Inflammatory macrophage treated with lipopolysaccharide for 4 hours (primary cell): ENCODE data around the gene PFDN1.

Experiments
- DNase-seq: peaks from one replicate; pipeline ENCODE4 v3.0.0-alpha.2; 2020

Gene PFDN1

DNA sequence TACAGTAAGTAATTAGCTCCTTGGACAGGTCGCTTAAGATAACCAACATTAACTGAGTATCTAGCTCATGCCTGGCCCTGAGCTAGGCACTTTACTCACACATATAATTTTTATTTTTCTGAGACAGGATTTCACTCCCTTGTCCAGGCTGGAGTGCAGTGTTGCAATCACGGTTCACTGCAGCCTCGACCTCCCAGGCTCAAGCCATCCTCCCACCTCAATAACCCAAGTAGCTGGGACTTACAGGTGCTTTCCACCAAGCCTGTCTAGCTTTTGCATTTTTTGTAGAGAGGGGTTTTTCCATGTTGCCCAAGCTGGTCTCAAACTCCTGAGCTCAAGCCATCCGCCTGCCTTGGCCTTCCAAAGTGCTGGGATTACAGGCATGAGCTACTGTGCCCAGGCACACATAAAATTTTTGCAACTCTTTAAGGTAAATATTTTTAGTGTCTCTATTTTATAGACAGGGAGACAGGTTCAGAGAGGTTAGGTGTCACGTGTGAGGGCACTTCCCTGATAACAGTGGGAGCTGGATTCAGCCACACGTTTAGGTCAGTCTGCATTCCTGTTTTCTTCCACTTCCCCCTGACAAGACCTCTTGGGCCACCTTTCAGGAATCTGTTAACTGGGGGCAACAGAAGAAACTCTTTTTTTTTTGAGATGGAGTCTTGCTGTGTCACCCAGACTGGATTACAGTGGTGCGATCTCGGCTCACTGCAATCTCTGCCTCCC, 25.3 kb upstream of the PFDN1 start:
- no peak for DNase-seq

DNA sequence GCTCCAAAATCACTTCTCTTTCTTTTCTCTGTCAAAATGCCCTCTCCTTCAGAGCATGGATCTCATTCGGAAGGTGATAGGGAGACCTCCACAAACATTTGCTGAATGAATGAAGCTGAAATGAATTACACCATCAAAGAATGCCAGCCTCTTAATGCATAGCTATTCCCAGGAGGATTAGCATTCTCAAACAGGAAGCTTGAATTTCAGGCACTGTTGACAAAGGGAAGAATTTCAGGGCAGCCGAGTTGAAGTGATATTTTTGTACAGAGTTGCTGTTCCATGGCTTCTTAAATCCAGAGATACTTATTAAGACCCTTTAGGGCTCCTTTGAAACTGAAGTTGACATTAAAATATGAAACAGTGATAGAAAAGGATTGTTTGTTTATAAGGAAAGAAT, 24.7 kb upstream of the PFDN1 start:
- no peak for DNase-seq

DNA sequence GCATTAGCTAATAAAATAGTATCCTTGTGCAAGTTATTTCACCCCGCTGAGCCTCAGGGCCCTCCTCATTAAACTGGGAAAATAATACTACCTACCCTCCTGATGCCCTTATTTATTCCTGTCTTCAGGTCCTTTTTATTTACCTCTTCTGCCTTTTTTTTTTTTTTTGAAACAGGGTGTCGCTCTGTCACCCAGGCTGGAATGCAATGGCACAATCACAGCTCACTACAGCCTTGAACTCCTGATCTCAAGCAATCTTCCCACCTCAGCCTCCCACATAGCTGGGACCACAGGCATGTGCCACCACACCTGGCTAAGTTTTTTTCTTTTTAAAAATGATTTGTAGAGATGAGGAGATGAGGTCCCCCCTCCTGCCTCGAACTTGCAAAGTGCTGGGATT, 22.6 kb upstream of the PFDN1 start:
- no peak for DNase-seq

DNA sequence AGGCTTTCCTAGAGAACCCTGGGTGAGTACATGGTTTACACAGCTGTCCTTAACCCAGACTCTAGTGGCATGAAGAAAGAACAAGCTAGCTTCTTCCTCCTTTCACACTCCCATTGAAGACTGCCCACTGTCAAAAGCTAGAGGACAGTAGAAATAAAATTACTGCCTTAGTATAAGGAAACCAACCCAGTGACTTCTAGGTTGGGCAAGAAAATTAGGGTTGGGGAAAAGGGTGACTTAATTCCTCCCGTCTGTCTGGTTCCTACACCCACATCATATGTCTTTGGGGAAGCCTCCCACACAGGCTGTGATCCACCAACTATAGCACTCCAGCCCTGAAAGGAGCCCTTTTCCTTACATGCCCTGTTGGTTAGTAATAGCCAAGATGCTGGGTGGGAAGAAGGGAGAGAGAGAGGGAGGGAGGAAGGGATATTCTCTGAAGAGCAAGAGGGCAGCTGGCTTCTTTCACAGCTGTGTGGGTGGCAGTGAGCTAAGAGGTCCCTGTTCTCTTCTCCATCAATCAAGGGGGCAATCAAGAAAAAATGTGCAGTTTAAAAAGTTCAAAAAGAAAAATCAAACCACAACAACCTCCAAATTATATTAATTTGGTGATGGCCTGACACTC, 21.8 kb upstream of the PFDN1 start:
- peak; percentile 99 for DNase-seq

DNA sequence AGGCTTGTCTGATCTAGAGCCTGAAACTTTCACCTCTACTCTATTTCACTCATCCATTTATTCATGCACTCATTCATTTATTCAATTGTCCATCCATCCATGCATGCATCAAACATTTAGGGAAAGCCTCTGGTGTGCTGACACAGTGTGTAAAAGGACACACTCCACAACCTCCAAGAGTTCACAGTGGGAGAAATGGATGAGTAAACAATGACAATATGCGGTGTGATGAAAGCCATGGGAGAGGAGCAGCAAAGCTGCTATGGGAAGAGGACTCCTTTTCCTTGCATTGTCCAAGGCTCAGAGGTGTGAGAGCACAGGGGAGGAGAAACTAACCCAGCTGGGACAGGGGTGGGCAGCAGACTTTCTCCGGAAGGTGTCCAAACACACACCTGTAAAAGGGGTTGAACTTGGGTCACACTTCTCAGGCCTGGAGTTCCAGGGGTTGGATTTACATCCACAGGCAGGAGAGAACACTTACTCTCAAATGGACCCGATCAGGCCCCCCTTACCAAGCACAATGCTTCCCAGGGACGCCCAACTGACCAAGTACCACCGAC, 21.2 kb upstream of the PFDN1 start:
- peak; percentile 66 for DNase-seq

DNA sequence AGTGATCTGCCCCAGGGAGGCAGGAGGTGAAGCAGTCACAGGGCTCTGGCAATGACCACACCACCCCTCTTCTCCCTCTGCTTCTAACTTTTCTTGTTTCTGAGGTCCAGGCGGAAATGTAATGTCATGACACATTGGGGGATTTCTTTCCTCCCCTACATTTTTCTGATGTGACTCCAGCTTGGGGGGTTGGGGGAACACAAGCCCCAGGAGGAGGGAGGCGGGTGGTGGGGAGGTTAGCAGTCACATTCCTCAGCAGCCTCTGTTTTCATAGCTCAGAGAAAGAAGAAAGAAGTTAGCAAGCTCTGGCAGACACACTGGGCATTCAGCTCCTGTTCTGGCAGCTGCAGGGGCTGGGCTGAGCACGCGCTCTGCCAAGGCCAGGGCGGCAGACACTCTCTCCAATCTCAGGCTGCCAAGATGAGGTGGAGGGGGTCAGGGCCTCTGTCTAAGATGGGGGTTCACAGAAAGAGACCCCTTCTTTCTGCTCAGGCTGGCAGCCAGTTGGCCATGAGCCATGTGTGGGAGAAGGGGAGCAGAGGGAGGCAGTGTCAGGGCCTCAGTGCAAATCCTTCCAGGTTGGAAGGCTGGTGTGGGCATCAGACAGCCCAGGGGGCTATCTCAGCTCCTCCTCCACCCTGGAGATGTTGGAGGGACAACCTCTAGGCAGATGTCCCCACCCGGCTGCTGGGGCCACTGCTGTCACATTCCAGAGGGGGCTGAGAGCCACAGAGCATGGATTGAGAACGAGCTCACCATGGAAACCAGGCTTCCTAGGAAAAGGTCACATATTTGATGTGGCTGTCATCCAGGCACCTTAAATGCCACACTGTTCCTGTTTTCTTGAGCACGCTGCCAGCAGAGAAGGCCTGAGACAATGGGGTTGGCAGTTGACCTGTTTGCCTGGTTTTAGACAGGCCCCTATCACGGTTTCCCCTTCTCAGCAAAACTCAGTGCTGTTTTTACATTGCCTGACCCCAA, 20.1 kb upstream of the PFDN1 start:
- peak; percentile 49 for DNase-seq

DNA sequence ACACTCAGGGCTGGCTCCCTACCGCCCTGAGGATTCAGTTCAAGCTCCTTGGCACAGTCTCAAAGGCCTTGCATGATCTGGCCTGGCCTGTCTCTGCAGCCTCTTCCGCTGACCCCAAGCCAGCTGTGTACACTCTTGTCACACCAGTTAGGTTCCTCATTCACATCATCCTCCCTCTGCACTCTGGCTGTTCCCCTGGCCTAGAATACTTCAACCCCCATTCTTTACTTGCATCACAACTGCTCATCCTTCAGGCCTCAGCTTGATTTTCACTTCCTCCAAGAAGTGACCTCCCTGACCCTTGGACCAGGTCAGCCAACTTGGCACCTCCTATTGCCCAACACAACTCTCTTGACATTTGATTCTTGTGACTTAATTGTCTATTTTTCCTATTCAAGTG, 18.9 kb upstream of the PFDN1 start:
- DNase-seq, result peak; percentile 98

DNA sequence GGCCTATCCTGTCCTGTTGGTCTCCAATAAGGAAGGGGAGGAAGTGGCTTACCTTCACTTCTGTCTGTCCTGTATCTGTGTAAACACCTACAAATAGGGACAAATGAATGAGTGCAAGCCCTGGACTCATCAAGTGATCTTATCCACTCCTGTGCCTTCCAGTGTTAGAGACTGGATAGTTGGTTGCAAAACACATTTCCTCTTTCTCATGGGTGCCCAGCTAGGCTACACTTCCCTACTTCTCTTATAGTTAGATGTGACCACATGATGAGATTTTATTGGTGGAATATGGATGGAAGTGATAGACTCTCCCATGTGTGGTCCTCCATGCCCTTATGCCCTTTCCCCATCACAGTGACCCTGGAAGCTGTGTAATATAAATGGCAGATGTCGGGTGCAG, 16.9 kb upstream of the PFDN1 start:
- peak; percentile 92 for DNase-seq

DNA sequence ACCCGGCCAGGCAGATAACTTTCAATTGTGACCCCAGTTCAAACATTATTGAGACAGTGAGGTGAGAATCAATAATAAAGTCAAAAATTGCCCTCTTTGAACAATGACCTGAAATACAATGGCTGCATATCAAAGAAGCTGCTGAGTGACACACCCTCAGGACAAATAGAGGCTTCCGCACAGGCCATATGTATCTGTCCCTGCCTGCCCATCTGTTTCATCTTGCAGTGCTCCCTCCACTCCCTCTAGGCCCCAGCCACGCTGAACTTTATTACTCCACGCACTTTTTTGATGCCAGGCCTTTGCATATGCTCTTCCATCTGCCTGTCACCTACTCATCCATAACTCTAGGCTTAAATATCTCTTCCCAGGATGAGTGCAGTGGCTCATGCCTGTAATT, 15.9 kb upstream of the PFDN1 start:
- no peak for DNase-seq

DNA sequence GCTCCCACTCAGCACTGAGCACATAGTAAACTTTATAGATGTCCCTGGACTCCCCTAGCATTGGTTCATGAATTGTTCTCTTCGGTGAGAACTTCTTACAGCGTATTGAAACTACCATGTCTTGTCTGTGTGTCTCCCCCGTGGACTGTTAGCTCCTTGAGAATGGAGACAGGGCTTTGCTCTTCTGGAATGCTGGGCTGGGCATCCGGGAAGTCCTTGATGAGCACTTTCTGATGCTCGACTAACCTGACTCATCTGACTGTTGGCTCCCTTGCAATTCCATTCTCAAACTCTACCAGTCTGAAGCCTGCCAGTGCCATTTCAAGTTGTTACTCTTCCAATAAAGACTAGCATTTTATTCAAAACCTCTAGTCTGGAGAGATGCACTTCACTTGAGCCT, 15.0 kb upstream of the PFDN1 start:
- DNase-seq, result no peak

DNA sequence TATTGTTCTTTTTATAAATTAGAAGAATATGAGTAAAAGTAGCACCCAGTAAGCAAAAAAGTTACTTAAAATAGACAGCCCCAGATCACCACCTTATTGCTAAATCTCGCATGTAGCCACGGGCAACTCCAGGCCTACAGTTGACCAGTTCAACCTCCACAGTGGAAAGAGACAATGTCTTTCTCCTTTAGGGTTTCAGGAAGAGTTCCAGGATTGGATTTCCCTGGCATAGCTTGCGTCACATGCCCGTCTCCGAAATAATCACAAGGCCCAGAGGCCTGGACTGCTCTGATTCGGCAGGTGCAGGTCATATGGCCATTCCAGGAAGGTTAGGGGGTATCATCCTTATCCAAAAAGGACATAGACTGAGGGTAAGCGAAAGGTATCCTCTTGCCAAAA, 9.9 kb upstream of the PFDN1 start:
- peak; percentile 31 for DNase-seq

DNA sequence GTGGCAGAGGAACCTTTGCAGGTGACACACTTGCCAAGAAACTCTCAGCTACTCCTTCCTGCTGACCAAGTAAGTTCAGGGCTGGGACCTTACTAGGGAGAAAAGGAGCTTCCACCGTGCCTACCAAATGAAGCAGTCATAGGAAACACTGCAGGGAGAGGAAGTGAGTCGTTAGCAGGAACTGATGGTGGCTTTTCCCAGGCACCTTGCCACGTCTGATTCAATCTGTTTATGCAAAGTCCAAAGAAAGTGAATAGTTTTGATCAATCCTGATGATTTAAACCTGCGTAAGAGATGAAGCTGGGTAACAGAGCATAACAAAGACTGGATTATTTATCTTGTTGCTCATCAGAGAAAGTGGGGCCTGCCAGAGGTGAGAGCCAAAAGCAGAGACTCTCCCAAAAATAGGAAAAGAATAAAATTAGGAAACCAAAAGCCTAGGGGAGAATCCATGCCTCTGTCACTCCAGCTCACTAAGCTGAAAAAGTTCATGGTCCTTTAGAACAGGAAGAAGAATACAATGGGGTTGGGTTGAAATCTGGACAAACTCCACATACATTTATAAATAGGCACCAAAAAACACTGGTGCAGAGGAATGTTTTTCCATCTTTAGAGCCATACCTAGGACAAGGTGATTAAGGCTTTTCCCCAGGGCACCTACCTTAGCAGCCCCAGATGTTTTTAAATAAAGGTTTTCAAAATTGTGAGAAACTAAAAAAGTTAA, 9.3 kb upstream of the PFDN1 start:
- DNase-seq, result peak; percentile 83

DNA sequence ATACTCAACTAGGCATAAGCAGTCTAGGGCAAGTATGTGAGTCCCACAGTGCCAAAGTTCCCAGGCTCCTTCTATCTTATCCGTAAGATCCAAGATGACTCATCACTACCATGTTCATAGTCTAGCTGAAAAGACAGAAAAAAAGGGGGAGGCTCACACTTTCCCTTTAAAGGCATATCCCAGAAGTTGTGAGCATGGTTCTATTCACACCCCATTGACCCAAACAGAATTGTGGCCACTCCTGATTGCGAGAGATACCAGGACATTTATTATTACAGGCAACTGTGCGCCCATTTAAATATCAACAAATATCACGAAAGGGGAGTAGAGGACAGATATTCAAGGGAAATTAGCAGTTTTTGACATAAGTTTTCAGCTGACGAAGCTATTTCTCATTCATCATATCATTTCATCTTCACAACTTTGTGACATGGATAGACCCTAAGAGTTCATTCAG, 8.1 kb upstream of the PFDN1 start:
- peak; percentile 29 for DNase-seq

DNA sequence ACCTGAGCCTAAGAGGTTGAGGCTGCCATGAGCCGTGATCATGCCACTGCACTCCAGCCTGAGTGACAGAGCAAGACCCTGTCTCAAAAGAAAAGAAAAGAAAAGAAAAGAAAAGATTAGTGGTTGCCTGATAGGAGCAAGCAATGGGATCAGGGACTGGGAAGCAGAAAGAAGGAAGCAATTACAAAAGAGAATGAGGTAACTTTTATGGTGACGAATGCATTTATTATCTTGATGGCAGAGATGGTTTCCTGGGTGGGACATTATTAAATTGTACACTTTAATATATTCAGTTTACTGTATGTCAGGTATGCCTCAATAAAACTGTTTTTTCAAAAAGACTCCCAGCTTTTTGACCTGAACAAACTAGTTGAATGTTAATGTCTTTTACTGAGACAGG, 7.5 kb upstream of the PFDN1 start:
- peak; percentile 64 for DNase-seq

DNA sequence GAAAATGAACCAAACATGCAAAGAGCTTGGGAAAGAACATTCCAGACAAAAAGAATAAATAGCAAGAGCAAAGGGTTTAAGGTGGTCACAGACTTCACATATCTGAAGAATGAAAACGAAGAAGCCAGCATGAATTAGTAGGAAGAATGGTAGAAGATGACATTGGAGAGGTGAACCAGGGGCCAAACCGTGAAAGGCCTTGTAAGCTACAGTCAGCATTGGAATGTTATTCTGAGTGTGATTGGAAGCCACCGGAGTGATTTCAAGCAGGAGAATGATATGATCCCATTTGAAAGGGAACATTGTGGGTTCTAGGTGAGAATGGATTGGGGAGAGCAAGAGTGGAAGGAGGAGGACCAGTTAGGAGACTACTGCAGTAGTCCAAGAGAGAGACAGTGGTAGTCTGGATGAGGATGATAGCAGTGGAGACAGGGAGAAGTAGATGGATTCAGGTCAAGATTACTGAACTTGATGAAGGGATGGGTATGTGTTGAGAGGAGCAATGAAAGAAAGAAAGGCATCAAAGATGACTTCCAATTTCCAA, 6.9 kb upstream of the PFDN1 start:
- DNase-seq, result no peak

DNA sequence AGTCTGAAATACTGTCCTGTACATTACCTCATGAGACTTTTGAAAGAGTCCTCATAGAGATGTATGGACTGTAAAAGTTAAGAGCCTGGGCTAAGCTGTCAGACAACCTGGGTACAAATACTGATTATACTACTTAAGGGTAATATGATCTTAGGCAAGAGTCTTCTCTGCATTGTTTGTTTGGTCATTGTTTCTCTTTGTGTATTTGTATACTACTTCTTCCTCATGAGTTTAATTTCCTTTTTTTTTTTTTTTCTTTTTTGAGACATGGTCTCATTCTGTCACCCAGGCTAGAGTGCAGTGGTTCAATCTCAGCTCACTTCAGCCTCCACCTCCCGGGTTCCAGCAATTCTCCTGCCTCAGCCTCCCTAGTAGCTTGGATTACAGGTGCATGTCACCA, 2.6 kb upstream of the PFDN1 start:
- peak; percentile 67 for DNase-seq

DNA sequence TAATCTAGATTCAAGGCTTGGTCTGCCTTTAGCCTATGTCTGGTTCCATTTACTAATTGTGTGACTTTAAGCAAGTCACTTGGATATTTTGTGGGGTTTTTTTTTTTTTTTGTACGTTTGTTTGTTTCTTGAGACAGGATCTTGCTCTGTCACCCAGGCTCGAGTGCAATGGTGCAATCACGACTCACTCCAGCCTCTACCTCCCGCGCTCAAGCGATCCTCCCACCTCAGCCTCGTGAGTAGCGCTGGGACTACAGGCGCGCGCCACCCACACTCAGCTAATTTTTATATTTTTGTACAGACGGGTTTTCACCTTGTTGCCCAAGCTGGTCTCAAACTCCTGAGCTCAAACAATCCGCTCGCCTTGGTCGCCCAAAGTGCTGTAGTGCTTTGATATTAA, 1.1 kb upstream of the PFDN1 start:
- peak; percentile 82 for DNase-seq

DNA sequence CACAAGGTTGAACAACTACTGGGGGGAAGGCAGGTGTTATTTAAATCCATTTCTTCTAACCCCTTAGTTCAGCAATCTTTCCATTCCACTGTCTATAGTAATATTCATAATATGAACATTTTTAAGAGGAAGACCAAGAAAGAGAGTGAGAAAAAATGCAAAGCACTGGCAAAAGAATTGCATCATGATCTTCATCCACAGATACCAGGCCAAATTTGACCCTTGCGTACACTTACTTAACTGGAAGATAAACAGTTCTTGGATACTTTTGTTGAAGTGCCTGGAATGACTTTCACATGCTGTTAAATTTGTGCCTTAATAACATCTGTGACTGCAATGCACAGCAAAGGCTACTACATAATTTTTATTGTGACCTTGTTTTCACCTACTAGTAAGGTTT, 1.8 kb downstream of the PFDN1 start:
- no peak for DNase-seq

DNA sequence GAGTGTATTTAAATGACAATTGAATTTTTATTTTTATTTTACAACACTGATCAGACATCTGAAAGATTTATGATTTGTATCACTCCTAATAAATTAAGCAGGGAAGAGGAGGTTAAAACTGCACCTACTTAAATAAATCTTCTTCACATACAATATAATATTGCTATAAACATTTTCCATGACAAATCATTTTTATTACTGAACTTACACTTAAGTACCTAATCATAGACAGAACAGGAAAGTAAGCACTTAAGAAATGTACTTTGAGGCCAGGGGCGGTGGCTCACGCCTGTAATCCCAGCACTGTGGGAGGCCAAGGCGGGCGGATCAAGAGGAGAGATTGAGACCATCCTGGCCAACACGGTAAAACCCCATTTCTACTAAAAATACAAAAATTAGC, 3.8 kb downstream of the PFDN1 start:
- DNase-seq, result no peak

DNA sequence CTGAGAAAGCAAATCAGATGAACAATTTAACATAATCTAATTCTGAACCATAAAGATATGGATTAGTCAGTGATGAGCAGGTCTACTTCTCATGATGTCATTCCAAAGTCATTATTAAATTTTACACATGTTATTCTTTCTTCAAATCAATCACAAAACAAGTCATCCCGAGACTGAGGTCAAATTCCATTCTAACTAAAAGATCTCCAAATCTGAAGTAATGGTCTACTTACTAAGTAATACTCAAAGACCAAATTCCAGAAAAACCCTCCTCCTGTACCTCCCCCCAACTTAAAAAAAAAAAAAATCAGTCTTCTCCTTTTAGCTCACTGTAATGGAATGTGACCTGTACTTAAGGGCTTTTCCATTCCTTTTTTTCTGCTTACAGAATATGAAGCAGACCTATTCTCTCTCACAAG, 4.7 kb downstream of the PFDN1 start:
- no peak for DNase-seq

DNA sequence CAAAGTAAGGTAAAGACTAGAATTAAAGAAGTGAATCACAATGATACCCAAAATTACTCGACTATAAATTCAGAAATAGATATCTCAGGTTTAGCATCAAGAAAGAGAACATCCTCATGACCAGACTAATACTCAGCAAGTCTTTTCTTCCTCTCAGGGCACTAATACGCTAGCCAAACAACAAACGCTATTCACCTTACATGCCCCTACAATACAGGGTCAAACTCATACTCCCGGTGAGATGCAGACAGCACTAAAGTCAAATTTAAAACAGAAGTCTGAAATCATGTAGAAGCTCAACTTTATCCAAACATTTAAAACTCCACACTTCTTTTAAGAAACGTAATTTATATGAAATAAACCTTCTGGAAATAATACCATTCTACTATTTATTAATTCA, 5.6 kb downstream of the PFDN1 start:
- DNase-seq, result no peak

DNA sequence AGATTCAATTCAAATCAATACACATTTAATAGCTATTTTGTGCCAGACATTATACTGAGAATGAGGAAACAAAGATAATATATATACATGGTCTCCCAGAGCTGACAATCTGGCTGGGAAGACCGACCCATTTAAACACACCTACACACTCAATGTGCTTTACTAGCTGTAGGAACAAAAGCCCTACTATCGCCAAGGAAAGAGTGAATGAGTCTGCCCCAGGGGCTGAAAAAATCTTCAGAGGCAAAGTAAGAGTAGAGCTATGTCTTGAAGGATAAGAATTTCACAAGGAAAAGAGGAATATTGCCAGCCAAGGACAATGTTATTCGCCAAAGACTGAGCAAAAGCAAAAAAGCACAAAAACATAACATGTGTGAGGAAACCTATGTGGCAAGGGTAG, 6.6 kb downstream of the PFDN1 start:
- DNase-seq, result no peak
